NCI-H526 (cell line): Measurements from ENCODE around the gene PALLD.
A peak's percentile ranks its signal among the peaks of the same experiment; 100 is the strongest.
"Not testable (repeated sequence)": the region's sequence is repeated elsewhere in the genome, so short reads cannot be mapped to it uniquely, and the experiment has no call there.

Experiments
- DNase-seq, 2 experiments: peaks; one replicate each; lab custom pipeline; 2025; lab: John Stamatoyannopoulos, UW

Gene PALLD

GRCh38 chr4:168908093-168908492 is 411.2 kb downstream of the PALLD start:
- DNase-seq = no peak

DNA sequence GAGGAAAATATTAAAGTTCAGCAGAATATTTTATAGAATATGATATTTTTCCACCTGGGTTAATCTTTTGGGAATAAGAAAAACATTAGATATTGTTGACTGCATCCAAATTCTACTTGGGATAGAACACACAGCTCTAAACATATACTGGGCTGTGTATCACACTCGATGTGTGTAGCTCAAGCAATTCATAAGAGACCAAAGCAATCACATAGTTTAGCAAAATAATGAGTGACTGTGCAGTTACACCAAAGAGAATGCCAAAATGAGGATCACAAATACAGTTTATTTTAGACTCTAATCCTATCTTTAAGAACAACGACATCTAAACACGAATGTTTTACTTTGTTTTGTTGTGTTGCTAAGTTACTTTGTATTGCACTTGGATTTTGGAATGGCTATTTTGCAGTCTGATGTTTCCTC is 412.0 kb downstream of the PALLD start:
- DNase-seq = no peak

DNA sequence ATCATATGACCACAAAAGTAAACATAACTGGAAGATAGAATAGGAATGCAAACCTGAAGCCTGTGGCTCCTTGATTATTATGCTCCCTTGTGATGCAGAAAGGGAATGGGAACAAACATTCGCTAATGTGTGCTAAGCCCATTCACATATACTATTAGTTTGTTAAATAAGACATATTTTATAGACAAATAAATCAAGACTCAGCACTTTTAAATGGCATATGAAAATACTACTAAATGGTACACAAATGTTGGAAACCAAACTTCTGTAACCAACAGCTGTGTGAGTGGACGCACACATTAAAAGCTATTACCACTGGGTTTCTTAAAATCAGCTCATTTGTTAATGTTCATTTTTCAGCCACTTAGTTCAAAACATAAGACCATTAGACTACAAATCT is 417.2 kb downstream of the PALLD start:
- DNase-seq = no peak

- peak in 1 of 2 experiments; percentile 63 for DNase-seq
Measured at GRCh38 chr4:168917138-168917779, 420.4 kb downstream of the PALLD start.

- no peak for DNase-seq
Measured at GRCh38 chr4:168919706-168920324, 423.0 kb downstream of the PALLD start.

- no peak for DNase-seq
Measured at GRCh38 chr4:168920441-168921065, 423.7 kb downstream of the PALLD start.

GRCh38 chr4:168923526-168924194 is 426.8 kb downstream of the PALLD start:
- peak; percentile 17 to 81 for DNase-seq

DNA sequence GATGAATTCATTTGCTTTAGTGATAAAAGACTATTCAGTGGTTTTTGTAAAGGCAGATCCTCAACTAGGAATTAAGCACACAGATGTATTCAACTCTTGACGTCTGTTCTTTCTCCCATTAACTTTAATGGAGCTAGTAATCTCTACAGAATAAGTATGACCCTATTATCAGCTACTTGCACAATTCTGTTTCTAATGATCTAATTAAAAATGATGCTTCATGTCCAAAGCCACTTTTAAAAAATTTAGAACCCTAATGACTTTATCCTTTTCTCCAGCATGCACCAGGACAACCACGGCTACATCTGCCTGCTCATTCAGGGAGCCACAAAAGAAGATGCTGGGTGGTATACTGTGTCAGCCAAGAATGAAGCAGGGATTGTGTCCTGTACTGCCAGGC is 427.8 kb downstream of the PALLD start:
- DNase-seq = no peak

- no peak for DNase-seq
Measured at GRCh38 chr4:168925789-168926490, 429.1 kb downstream of the PALLD start.

DNA sequence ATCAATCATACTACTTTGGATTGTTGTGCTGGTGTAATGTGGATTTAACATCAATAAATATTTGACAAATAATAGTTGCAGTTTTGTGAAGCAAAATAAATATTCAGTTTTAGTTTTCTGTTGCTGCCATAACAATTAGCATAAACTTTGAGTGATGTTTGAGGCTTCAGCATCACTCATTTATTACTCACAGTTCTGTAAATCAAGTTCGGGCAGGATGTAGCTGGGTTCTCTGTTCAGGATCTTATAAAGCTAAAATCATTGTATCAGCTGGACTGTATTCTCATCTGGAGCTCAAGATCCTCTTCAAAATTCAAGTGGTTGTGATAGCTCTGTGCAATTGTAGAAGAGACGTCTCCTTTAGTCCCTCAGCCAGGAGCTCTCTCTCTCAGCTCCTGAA is 431.5 kb downstream of the PALLD start:
- DNase-seq = no peak

DNA sequence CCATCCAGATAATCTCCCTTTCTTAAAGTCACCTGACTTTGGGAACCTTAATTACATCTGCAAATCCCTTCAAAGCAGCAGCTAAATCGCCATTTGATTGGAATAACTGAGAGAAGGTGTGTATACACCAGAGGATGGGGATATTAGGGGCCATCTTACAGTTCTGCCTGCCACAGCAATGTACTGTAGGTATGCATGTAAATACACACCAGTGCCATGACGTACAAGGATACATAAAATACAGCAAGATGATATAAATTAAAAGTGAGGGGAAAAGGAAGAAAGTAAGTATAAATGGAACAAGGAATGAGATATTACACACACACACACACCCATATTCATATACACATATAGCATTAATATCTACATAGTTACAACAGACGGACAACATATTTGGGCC is 432.0 kb downstream of the PALLD start:
- no peak for DNase-seq

DNA sequence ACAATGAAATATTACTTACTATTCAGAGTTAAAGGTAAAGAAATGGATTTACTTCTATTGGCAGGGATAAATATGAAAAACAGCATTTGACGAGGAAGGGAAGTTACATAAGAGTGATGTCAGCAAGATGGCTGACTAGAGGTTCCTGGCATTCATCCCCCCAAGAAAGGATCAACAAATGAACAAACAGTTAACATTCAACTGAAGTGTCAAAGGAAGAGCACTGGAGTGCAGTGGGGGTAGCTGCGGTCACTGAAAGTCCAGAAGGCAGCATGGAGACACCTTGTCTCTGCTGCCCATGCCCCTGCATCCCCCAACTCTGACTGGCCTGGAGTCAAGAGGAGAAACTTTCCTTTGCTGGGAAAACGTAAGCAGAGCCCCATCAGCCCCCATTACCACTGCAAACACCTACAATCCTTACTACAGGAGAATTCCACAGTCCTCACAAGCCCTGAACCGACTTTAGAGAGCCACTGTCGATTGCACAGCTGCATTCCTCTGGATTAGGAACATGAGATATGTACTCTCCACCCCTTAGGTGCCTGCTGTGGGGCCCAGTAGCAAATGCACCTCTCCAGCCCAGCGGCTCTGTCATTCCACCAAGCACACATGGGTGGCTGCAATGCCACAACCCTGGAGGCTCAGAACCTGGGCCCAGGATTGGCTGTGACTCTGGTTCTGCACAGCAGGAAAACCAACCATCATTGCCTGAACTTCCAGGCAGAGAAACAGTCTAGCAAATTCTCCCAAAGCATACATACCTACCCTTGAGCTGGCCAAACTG is 433.8 kb downstream of the PALLD start:
- no peak for DNase-seq

GRCh38 chr4:168931215-168931650 is 434.4 kb downstream of the PALLD start:
- DNase-seq = no peak

GRCh38 chr4:168932138-168932537 is 435.3 kb downstream of the PALLD start:
- DNase-seq = no peak

GRCh38 chr4:168933423-168933822 is 436.6 kb downstream of the PALLD start:
- no peak for DNase-seq

- not testable (repeated sequence) for DNase-seq
Measured at GRCh38 chr4:168937473-168937872, 440.6 kb downstream of the PALLD start.

- DNase-seq = peak in 1 of 2 experiments; percentile 13
Measured at GRCh38 chr4:168942985-168943384, 446.1 kb downstream of the PALLD start.

- no peak for DNase-seq
Measured at GRCh38 chr4:168945291-168945690, 448.4 kb downstream of the PALLD start.

GRCh38 chr4:168952821-168953246 is 456.0 kb downstream of the PALLD start:
- DNase-seq = not testable (repeated sequence)

DNA sequence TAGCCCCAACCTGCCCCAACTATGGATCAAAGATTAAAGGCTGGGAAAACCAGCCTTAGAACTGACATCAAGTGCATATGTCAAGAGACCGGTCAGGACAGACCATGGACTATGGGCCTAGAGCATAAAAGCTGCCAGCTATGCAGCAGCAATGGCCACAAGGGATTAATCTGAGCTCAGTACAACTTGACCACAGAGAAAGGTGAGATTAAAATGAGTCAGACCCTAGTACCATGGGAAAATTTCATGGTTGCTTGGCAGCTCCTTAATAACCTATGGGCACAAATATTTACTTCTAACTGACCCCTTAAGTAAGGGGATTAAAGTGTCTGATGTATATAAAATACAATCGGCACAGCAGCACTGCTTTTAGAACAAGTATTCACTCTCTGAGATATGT is 458.8 kb downstream of the PALLD start:
- DNase-seq = no peak

- no peak for DNase-seq
Measured at GRCh38 chr4:168960716-168961115, 463.9 kb downstream of the PALLD start.
